WTC11 (cell line): Measurements from ENCODE around the gene CDK5. TPM values are rescaled to one million over a fixed set of nuclear protein-coding genes. Genes with fewer than 3 reads are reported as not detected.

ENCODE experiments used
- ATAC-seq: fragments of 200-7000 bp; cut with Tn5 transposase; 2 replicates; pipeline ENCODE4 v1.10.0; 2021; ENCODE audit warnings: mild to moderate bottlenecking, moderate library complexity
- CTCF ChIA-PET: fragments of 300-600 bp; sonication (Branson Sonifier 250); formaldehyde crosslinking; loops from one replicate; lab custom pipeline; 2021; ENCODE audit warnings: antibody characterized with exemption; lab: Charles Lee
- POLR2A ChIA-PET: fragments of 350-600 bp; sonication (Branson Sonifier 250); formaldehyde crosslinking; loops from one replicate; lab custom pipeline; 2021; ENCODE audit warnings: antibody characterized with exemption; lab: Charles Lee
- DNase-seq: peaks from one replicate; pipeline ENCODE4 v3.0.0; 2021; ENCODE audit warnings: low spot score
- H3K27ac Mint-ChIP-seq: 2 replicates; pipeline ENCODE4 v1.8.0; 2021; ENCODE audit warnings: mixed read lengths
- H3K27me3 Mint-ChIP-seq: 2 replicates; pipeline ENCODE4 v1.8.0; 2021; ENCODE audit warnings: low read depth, mild to moderate bottlenecking, moderate library complexity, mixed read lengths
- H3K36me3 Mint-ChIP-seq: 2 replicates; pipeline ENCODE4 v1.8.0; 2021; ENCODE audit warnings: mixed read lengths
- H3K4me1 Mint-ChIP-seq: 2 replicates; pipeline ENCODE4 v1.8.0; 2022; ENCODE audit warnings: mixed read lengths
- H3K4me3 Mint-ChIP-seq: 2 replicates; pipeline ENCODE4 v1.8.0; 2021; ENCODE audit warnings: mild to moderate bottlenecking, moderate library complexity, mixed read lengths
- H3K9me3 Mint-ChIP-seq: 2 replicates; pipeline ENCODE4 v1.8.0; 2021; ENCODE audit warnings: mixed read lengths
- CBFB ChIP-seq: sonication (generic); formaldehyde crosslinking; IDR thresholded peaks from 2 replicates; pipeline ENCODE4 v1.8.1; 2022; ENCODE audit warnings: mild to moderate bottlenecking, low read depth, missing genetic modification reagents
- ELF4 ChIP-seq: sonication (generic); formaldehyde crosslinking; IDR thresholded peaks from 2 replicates; pipeline ENCODE4 v1.8.1; 2022; ENCODE audit warnings: low read depth, mild to moderate bottlenecking, moderate library complexity, missing genetic modification reagents
- FOXJ3 ChIP-seq: sonication (generic); formaldehyde crosslinking; IDR thresholded peaks from 2 replicates; pipeline ENCODE4 v1.9.0; 2021; ENCODE audit warnings: missing genetic modification reagents, mild to moderate bottlenecking, borderline replicate concordance
- FOXP1 ChIP-seq: sonication (generic); formaldehyde crosslinking; IDR thresholded peaks from 2 replicates; pipeline ENCODE4 v1.8.0; 2022; ENCODE audit warnings: missing genetic modification reagents, mild to moderate bottlenecking, moderate library complexity, borderline replicate concordance
- GRHL2 ChIP-seq: fragments of 250-450 bp; sonication (Bioruptor Pico); IDR thresholded peaks from 2 replicates; pipeline ENCODE4 v1.8.0; 2022; ENCODE audit warnings: mild to moderate bottlenecking, moderate library complexity; ENCODE audit not compliant: insufficient replicate concordance, severe bottlenecking
- JAZF1 ChIP-seq: fragments of 250-450 bp; sonication (Bioruptor Pico); IDR thresholded peaks from 2 replicates; pipeline ENCODE4 v1.9.0; 2021; ENCODE audit warnings: moderate library complexity, mild to moderate bottlenecking, inconsistent platforms
- MXD4 ChIP-seq: fragments of 250-450 bp; sonication (Bioruptor Pico); IDR thresholded peaks from 2 replicates; pipeline ENCODE4 v1.8.0; 2021; ENCODE audit warnings: mild to moderate bottlenecking, moderate library complexity, borderline replicate concordance
- NR3C1 ChIP-seq: sonication (generic); formaldehyde crosslinking; conservative IDR thresholded peaks from 2 replicates; pipeline ENCODE4 v1.8.1; 2023; ENCODE audit warnings: low read depth, mild to moderate bottlenecking, missing genetic modification reagents
- RELA ChIP-seq: sonication (generic); formaldehyde crosslinking; IDR thresholded peaks from 2 replicates; pipeline ENCODE4 v1.8.1; 2022; ENCODE audit warnings: missing genetic modification reagents, mild to moderate bottlenecking, borderline replicate concordance
- SP1 ChIP-seq: sonication (generic); formaldehyde crosslinking; conservative IDR thresholded peaks from 2 replicates; pipeline ENCODE4 v1.8.1; 2022; ENCODE audit warnings: missing genetic modification reagents
- TCF7 ChIP-seq: sonication (generic); formaldehyde crosslinking; IDR thresholded peaks from 2 replicates; pipeline ENCODE4 v1.8.0; 2022; ENCODE audit warnings: mild to moderate bottlenecking, low read depth, missing genetic modification reagents, moderate library complexity
- ZNF671 ChIP-seq: fragments of 250-450 bp; sonication (Bioruptor Pico); IDR thresholded peaks from 2 replicates; pipeline ENCODE4 v1.8.0; 2021; ENCODE audit warnings: mild to moderate bottlenecking
- total RNA-seq: library from RNA; stranded (reverse); gene quantifications from 3 replicates; pipeline ENCODE4 v1.2.3, GENCODE V29; 2021
- TF ChIP-seq, protein P1 (sequence below): fragments of 250-450 bp; sonication (Bioruptor Pico); IDR thresholded peaks from 2 replicates; pipeline ENCODE4 v2.1.2; 2022; ENCODE audit warnings: mild to moderate bottlenecking, moderate library complexity
- TF ChIP-seq, protein P2 (sequence below): sonication (generic); formaldehyde crosslinking; conservative IDR thresholded peaks from 2 replicates; pipeline ENCODE4 v1.8.1; 2023; ENCODE audit warnings: mild to moderate bottlenecking, low read depth, missing genetic modification reagents, moderate library complexity
- TF ChIP-seq, protein P3 (sequence below): sonication (generic); formaldehyde crosslinking; IDR thresholded peaks from 2 replicates; pipeline ENCODE4 v1.8.0; 2022; ENCODE audit warnings: missing genetic modification reagents
- TF ChIP-seq, protein P4 (sequence below): sonication (generic); formaldehyde crosslinking; IDR thresholded peaks from 2 replicates; pipeline ENCODE4 v1.8.0; 2023; ENCODE audit warnings: missing genetic modification reagents, mild to moderate bottlenecking, borderline replicate concordance

The CDK5 gene
- total RNA-seq, 1 experiment from 2014 or later, result 27.8 TPM

DNA sequence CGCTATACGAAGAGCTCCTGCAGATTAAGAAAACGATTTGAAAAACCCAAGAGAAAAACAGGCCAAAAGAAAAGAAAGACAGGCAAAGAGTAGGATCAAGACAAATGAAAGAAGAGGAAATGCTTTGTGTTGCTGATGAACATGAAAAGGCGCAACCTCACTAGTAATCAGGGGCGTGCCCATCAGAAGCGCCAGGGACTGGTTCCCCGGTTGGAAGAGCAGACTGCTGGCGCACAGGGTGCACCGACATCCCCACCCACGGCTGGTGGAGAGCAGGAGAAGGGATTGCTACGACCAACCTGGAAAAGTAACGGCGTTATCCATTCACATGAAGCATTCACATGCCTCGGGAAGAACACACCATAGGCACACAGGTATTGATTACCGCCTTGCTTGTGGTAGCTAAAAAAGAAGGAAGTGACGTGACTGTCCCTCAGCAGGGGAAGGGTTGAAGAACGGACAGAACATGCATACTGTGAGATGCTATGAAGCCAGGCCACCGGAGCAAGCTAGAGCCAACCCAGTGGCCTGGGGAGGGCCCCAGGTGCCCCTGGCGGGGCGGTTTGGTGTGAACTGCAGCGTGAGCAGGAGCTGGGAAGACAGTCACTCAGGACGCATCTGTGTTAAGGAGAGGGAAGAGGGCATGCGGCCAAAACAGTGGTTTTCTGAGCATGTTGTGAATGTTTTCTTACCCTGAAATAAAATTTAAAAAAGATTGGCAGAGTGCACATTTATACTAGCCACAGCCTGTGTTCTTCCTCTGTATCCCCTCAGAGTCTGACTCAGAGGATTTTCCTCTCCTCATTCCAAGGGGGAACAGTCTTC, 46.9 kb upstream of the CDK5 start:
- H3K27ac Mint-ChIP-seq, result peak overlapping the region; percentile 96
- DNase-seq, result peak; percentile 50

More for the DNA sequence above, 46.9 kb upstream of the CDK5 start:
- no peak for TF ChIP-seq NR3C1 (CRISPR knock-in tag)
- no peak for TF ChIP-seq TCF7
- TF ChIP-seq JAZF1 (CRISPR knock-in tag), result no peak
- TF ChIP-seq, protein P1, sequence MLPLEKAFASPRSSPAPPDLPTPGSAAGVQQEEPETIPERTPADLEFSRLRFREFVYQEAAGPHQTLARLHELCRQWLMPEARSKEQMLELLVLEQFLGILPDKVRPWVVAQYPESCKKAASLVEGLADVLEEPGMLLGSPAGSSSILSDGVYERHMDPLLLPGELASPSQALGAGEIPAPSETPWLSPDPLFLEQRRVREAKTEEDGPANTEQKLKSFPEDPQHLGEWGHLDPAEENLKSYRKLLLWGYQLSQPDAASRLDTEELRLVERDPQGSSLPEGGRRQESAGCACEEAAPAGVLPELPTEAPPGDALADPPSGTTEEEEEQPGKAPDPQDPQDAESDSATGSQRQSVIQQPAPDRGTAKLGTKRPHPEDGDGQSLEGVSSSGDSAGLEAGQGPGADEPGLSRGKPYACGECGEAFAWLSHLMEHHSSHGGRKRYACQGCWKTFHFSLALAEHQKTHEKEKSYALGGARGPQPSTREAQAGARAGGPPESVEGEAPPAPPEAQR, result no peak
- TF ChIP-seq ELF4 (CRISPR knock-in tag), result no peak
- TF ChIP-seq FOXP1 (CRISPR knock-in tag), result no peak
- TF ChIP-seq RELA (CRISPR knock-in tag), result no peak
- TF ChIP-seq, protein P2, sequence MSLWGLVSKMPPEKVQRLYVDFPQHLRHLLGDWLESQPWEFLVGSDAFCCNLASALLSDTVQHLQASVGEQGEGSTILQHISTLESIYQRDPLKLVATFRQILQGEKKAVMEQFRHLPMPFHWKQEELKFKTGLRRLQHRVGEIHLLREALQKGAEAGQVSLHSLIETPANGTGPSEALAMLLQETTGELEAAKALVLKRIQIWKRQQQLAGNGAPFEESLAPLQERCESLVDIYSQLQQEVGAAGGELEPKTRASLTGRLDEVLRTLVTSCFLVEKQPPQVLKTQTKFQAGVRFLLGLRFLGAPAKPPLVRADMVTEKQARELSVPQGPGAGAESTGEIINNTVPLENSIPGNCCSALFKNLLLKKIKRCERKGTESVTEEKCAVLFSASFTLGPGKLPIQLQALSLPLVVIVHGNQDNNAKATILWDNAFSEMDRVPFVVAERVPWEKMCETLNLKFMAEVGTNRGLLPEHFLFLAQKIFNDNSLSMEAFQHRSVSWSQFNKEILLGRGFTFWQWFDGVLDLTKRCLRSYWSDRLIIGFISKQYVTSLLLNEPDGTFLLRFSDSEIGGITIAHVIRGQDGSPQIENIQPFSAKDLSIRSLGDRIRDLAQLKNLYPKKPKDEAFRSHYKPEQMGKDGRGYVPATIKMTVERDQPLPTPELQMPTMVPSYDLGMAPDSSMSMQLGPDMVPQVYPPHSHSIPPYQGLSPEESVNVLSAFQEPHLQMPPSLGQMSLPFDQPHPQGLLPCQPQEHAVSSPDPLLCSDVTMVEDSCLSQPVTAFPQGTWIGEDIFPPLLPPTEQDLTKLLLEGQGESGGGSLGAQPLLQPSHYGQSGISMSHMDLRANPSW, result no peak
- TF ChIP-seq, protein P3, sequence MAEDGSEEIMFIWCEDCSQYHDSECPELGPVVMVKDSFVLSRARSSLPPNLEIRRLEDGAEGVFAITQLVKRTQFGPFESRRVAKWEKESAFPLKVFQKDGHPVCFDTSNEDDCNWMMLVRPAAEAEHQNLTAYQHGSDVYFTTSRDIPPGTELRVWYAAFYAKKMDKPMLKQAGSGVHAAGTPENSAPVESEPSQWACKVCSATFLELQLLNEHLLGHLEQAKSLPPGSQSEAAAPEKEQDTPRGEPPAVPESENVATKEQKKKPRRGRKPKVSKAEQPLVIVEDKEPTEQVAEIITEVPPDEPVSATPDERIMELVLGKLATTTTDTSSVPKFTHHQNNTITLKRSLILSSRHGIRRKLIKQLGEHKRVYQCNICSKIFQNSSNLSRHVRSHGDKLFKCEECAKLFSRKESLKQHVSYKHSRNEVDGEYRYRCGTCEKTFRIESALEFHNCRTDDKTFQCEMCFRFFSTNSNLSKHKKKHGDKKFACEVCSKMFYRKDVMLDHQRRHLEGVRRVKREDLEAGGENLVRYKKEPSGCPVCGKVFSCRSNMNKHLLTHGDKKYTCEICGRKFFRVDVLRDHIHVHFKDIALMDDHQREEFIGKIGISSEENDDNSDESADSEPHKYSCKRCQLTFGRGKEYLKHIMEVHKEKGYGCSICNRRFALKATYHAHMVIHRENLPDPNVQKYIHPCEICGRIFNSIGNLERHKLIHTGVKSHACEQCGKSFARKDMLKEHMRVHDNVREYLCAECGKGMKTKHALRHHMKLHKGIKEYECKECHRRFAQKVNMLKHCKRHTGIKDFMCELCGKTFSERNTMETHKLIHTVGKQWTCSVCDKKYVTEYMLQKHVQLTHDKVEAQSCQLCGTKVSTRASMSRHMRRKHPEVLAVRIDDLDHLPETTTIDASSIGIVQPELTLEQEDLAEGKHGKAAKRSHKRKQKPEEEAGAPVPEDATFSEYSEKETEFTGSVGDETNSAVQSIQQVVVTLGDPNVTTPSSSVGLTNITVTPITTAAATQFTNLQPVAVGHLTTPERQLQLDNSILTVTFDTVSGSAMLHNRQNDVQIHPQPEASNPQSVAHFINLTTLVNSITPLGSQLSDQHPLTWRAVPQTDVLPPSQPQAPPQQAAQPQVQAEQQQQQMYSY, result no peak
- TF ChIP-seq ZNF671 (CRISPR knock-in tag), result no peak
- TF ChIP-seq SP1 (CRISPR knock-in tag), result no peak
- TF ChIP-seq, protein P4, sequence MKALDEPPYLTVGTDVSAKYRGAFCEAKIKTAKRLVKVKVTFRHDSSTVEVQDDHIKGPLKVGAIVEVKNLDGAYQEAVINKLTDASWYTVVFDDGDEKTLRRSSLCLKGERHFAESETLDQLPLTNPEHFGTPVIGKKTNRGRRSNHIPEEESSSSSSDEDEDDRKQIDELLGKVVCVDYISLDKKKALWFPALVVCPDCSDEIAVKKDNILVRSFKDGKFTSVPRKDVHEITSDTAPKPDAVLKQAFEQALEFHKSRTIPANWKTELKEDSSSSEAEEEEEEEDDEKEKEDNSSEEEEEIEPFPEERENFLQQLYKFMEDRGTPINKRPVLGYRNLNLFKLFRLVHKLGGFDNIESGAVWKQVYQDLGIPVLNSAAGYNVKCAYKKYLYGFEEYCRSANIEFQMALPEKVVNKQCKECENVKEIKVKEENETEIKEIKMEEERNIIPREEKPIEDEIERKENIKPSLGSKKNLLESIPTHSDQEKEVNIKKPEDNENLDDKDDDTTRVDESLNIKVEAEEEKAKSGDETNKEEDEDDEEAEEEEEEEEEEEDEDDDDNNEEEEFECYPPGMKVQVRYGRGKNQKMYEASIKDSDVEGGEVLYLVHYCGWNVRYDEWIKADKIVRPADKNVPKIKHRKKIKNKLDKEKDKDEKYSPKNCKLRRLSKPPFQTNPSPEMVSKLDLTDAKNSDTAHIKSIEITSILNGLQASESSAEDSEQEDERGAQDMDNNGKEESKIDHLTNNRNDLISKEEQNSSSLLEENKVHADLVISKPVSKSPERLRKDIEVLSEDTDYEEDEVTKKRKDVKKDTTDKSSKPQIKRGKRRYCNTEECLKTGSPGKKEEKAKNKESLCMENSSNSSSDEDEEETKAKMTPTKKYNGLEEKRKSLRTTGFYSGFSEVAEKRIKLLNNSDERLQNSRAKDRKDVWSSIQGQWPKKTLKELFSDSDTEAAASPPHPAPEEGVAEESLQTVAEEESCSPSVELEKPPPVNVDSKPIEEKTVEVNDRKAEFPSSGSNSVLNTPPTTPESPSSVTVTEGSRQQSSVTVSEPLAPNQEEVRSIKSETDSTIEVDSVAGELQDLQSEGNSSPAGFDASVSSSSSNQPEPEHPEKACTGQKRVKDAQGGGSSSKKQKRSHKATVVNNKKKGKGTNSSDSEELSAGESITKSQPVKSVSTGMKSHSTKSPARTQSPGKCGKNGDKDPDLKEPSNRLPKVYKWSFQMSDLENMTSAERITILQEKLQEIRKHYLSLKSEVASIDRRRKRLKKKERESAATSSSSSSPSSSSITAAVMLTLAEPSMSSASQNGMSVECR (CRISPR knock-in tag), result no peak
- no peak for TF ChIP-seq FOXJ3 (CRISPR knock-in tag)
- no peak for TF ChIP-seq CBFB (CRISPR knock-in tag)
- TF ChIP-seq MXD4 (CRISPR knock-in tag), result no peak
- TF ChIP-seq GRHL2 (CRISPR knock-in tag), result no peak
- no peaks in the 10 kb centered on the region; the same call in 1 of the 2 replicates for H3K36me3 Mint-ChIP-seq
- ChIA-PET POLR2A (interaction anchor here (0.5 to 0.7 kb wide), 2 partner anchors 42 to 123 kb away, joined by 3 read pairs; partner anchors contain the start of gene ABCF2), CTCF (interaction anchor here (0.7 to 3.0 kb wide), 11 partner anchors 9 to 140 kb away, joined by 3 to 8 read pairs (median 4); no protein-coding TSS in a partner anchor)
- no peaks in the 10 kb centered on the region for H3K9me3 Mint-ChIP-seq
- H3K4me3 Mint-ChIP-seq, result peak overlapping the region; percentile 59
- peak; percentile 80 for ATAC-seq
- peaks cover 51% of the 10 kb centered on the region for H3K4me1 Mint-ChIP-seq
- no peaks in the 10 kb centered on the region for H3K27me3 Mint-ChIP-seq
